Psoas muscle (tissue), 8 donors: ENCODE data around the gene KRTAP10-8. TPM values are rescaled to one million over a fixed set of nuclear protein-coding genes. Genes with fewer than 3 reads are reported as not detected.
"Not testable (repeated sequence)": the region's sequence is repeated elsewhere in the genome, so short reads cannot be mapped to it uniquely, and the experiment has no call there.

Experiments used
- ATAC-seq, 4 donors: fragments of 200-7000 bp; cut with Tn5 transposase; one replicate each; pipeline ENCODE4 v1.9.1; 2020; ENCODE audit warnings: moderate library complexity in 3 of 4, mild to moderate bottlenecking in 2 of 4
- DNase-seq, 2 donors: peaks; one replicate each; pipeline ENCODE4 v3.0.0-alpha.2; 2020
- H3K27ac ChIP-seq: fragments of 200-600 bp; one replicate; pipeline ENCODE4 v1.8.0; 2022
- H3K27me3 ChIP-seq, 3 donors: fragments of 200-600 bp in 1 of 3; one replicate each; pipeline versions ENCODE4 v1.6.1 to v1.8.0; 2013 to 2022; ENCODE audit warnings: low read length in 2 of 3, mild to moderate bottlenecking in 2 of 3, moderate library complexity in 1 of 3; ENCODE audit not compliant: insufficient read depth in 3 of 3
- H3K36me3 ChIP-seq, 2 donors: fragments of 200-600 bp in 1 of 2; one replicate each; pipeline versions ENCODE4 v1.6.1 to v1.8.0; 2013 to 2022; ENCODE audit warnings: low read depth in 1 of 2, mild to moderate bottlenecking in 1 of 2, moderate library complexity in 1 of 2; ENCODE audit not compliant: insufficient read depth in 1 of 2
- H3K4me1 ChIP-seq: fragments of 200-600 bp; one replicate; pipeline ENCODE4 v1.8.0; 2022
- H3K4me3 ChIP-seq: fragments of 200-600 bp; one replicate; pipeline ENCODE4 v1.8.0; 2022; ENCODE audit warnings: mild to moderate bottlenecking
- H3K9me3 ChIP-seq: fragments of 200-600 bp; one replicate; pipeline ENCODE4 v1.8.0; 2022
- CTCF ChIP-seq: fragments of 200-600 bp; IDR thresholded peaks from one replicate; pipeline ENCODE4 v1.8.0; 2022; ENCODE audit warnings: antibody characterized with exemption
- WGBS, 3 donors: extraction: QIAGEN DNeasy Blood & Tissue Kit; methylation state at CpG; one replicate each; pipeline versions ENCODE4 v1.1.6 to v1.1.7; 2013; 5-methylcytosine and 5-hydroxymethylcytosine counted together
- intact Hi-C, 2 donors: fragments of 100-400 bp; cut with DNase I; formaldehyde crosslinking; loops; one replicate each; pipeline versions ENCODE4 v1.11.0 to v1.14.2; 2022
- polyA plus RNA-seq, 3 donors: library from polyadenylated mRNA; stranded (reverse); fragments of 200-250 nt; gene quantifications; one replicate each; pipeline ENCODE4 v1.2.3, GENCODE V29; 2013
- total RNA-seq, 4 donors: library from RNA; stranded (reverse); fragmentation: NEBNext Ultra II Directional in 2 of 4; extraction: Animal tissue kit (Norgen Biotek cat#: 25700) in 2 of 4; gene quantifications; one replicate each; pipeline versions ENCODE4 v1.2.1 to v1.2.4, GENCODE V29; 2021 to 2023
- donor health status: healthy with polysubstance abuse.
- donor health status: DM: no; HTN: no; CAD: no; lungs with moderate emphysema.
- donor health status: Bipolar disorder and iron deficiency.
- donor health status: healthy.
- donor health status: DM: yes; HTN: yes; CAD: no.
- donor health status: DM: no; HTN: no; CAD: no.
- donor health status: DM: no; HTN: no; CAD: no.
- donor health status: DM: yes; HTN: yes; CAD: no.

Gene KRTAP10-8
- total and polyA plus RNA-seq, 7 donors, result not detected

GRCh38 chr21:44589586-44590305 lies 22.1 kb upstream of the KRTAP10-8 start:
- Histone ChIP-seq H3K4me3 (no peak overlapping the region), H3K9me3 (no peaks in the 10 kb centered on the region), H3K27ac (no peak overlapping the region), H3K36me3 (no peaks in the 10 kb centered on the region), H3K27me3 (peaks cover 0 to 41% (median 16%) of the 10 kb centered on the region in 3 donors), H3K4me1 (no peaks in the 10 kb centered on the region)
- WGBS, 3 donors, result 57 to 66% (median 60%) methylated on average over 22 to 24 of the region's 24 CpGs
- DNase-seq (no peak), ATAC-seq (no peak)
- intact Hi-C loops, result no loop called here
- TF ChIP-seq CTCF, result no peak

GRCh38 chr21:44590311-44590721 lies 21.6 kb upstream of the KRTAP10-8 start:
- Histone ChIP-seq H3K36me3 (no peaks in the 10 kb centered on the region), H3K4me1 (no peaks in the 10 kb centered on the region), H3K4me3 (no peak overlapping the region), H3K27me3 (peaks cover 0 to 42% (median 15%) of the 10 kb centered on the region in 3 donors), H3K27ac (no peak overlapping the region), H3K9me3 (no peaks in the 10 kb centered on the region)
- ATAC-seq, result no peak
- no peak for TF ChIP-seq CTCF
- intact Hi-C loops, result no loop called here
- WGBS, 3 donors, result 72 to 82% (median 75%) methylated on average over 9 to 10 of the region's 10 CpGs
- no peak for DNase-seq

- WGBS, 3 donors, result 26 to 32% (median 27%) methylated on average over 9 to 18 of the region's 19 CpGs
- H3K27ac ChIP-seq, H3K36me3 ChIP-seq, H3K4me3 ChIP-seq, H3K4me1 ChIP-seq, ATAC-seq, intact Hi-C loops, H3K9me3 ChIP-seq, DNase-seq: not testable (repeated sequence)
- peaks cover 0 to 38% (median 11%) of the 10 kb centered on the region in 3 donors for H3K27me3 ChIP-seq
These were observed 20.7 kb upstream of the KRTAP10-8 start for GRCh38 chr21:44590897-44591800.

GRCh38 chr21:44591801-44592130 lies 20.1 kb upstream of the KRTAP10-8 start:
- ATAC-seq, H3K9me3 ChIP-seq, H3K27ac ChIP-seq, H3K36me3 ChIP-seq, DNase-seq, H3K4me1 ChIP-seq, H3K4me3 ChIP-seq, intact Hi-C loops: not testable (repeated sequence)
- H3K27me3 ChIP-seq, result peaks cover 0 to 38% (median 11%) of the 10 kb centered on the region in 3 donors
- WGBS, 3 donors, result 8 to 20% (median 14%) methylated on average over 1 to 4 of the region's 4 CpGs

GRCh38 chr21:44592446-44593311 lies 19.2 kb upstream of the KRTAP10-8 start, which contains the start of gene KRTAP10-6:
Gene KRTAP10-6 (minus strand): TSS chr21:44592505. CDS start chr21:44592484, 21 bp downstream.
- TF ChIP-seq CTCF, result no peak
- 20 to 35% (median 21%) methylated on average over 31 to 33 of the region's 33 CpGs for WGBS, 3 donors
- Histone ChIP-seq H3K4me1 (no peaks in the 10 kb centered on the region), H3K9me3 (no peaks in the 10 kb centered on the region), H3K4me3 (no peak within 1 kb of the TSS), H3K27ac (no peak within 1 kb of the TSS), H3K27me3 (peaks cover 0 to 47% (median 11%) of the 10 kb centered on the region in 3 donors), H3K36me3 (no peaks in the 10 kb centered on the region)
- peak in 1 of 2 donors; percentile 42 for DNase-seq
- peak in 1 of 4 donors; percentile 19 for ATAC-seq
- intact Hi-C loops, result no loop called here
